Ishikawa (cell line): ENCODE measurements around the gene EPB41.

ENCODE experiments used
- CEBPB ChIP-seq: IDR thresholded peaks from 2 replicates; pipeline ENCODE4 v1.6.1; 2012
- CREB1 ChIP-seq: IDR thresholded peaks from 2 replicates; pipeline ENCODE4 v1.6.1; 2012; ENCODE audit warnings: low read depth
- EGR1 ChIP-seq: IDR thresholded peaks from 2 replicates; pipeline ENCODE4 v1.6.1; 2012
- EP300 ChIP-seq: IDR thresholded peaks from 2 replicates; pipeline ENCODE4 v1.6.1; 2012; ENCODE audit warnings: borderline replicate concordance
- FOXM1 ChIP-seq: IDR thresholded peaks from 2 replicates; pipeline ENCODE4 v1.6.1; 2012; ENCODE audit warnings: low read depth, borderline replicate concordance
- MAX ChIP-seq: IDR thresholded peaks from 2 replicates; pipeline ENCODE4 v1.6.1; 2012
- NFIC ChIP-seq: IDR thresholded peaks from 2 replicates; pipeline ENCODE4 v1.6.1; 2012
- RAD21 ChIP-seq: IDR thresholded peaks from 2 replicates; pipeline ENCODE4 v1.6.1; 2012; ENCODE audit warnings: low read depth
- REST ChIP-seq: IDR thresholded peaks from 2 replicates; pipeline ENCODE4 v1.6.1; 2012; ENCODE audit warnings: low read depth, mild to moderate bottlenecking
- TAF1 ChIP-seq: IDR thresholded peaks from 2 replicates; pipeline ENCODE4 v1.6.1; 2012; ENCODE audit warnings: low read depth, mild to moderate bottlenecking
- TCF12 ChIP-seq: IDR thresholded peaks from 2 replicates; pipeline ENCODE4 v1.6.1; 2012; ENCODE audit warnings: low read depth
- TEAD4 ChIP-seq: IDR thresholded peaks from 2 replicates; pipeline ENCODE4 v1.6.1; 2012
- USF1 ChIP-seq: IDR thresholded peaks from 2 replicates; pipeline ENCODE4 v1.6.1; 2012
- YY1 ChIP-seq: IDR thresholded peaks from 2 replicates; pipeline ENCODE4 v1.6.1; 2012; ENCODE audit warnings: low read depth
- ZBTB7A ChIP-seq: IDR thresholded peaks from 2 replicates; pipeline ENCODE4 v1.6.1; 2012; ENCODE audit warnings: low read depth

The EPB41 gene

GRCh38 chr1:29056256-29056655 is 141.9 kb downstream of the EPB41 start:
- no peak for TF ChIP-seq USF1
- no peak for TF ChIP-seq CREB1
- TF ChIP-seq REST: no peak
- no peak for TF ChIP-seq NFIC
- TF ChIP-seq FOXM1: no peak
- no peak for TF ChIP-seq EP300
- TF ChIP-seq TEAD4: no peak
- no peak for TF ChIP-seq ZBTB7A
- TF ChIP-seq EGR1: no peak
- no peak for TF ChIP-seq TCF12

- no peak for TF ChIP-seq EP300
- no peak for TF ChIP-seq TCF12
- TF ChIP-seq USF1: no peak
- TF ChIP-seq CREB1: no peak
Observed at GRCh38 chr1:29057700-29058099, 143.3 kb downstream of the EPB41 start.

- TF ChIP-seq MAX: no peak
Observed at GRCh38 chr1:29062157-29062942, 148.0 kb downstream of the EPB41 start.

- TF ChIP-seq CEBPB (no peak), MAX (no peak), TAF1 (no peak), YY1 (no peak), TCF12 (no peak), TEAD4 (no peak), FOXM1 (no peak), EGR1 (no peak)
Observed at GRCh38 chr1:29064064-29064463, 149.7 kb downstream of the EPB41 start.

- TF ChIP-seq NFIC (no peak), TEAD4 (no peak), CEBPB (no peak), CREB1 (no peak), EGR1 (no peak), EP300 (no peak), ZBTB7A (no peak), MAX (no peak), RAD21 (no peak)
Observed at GRCh38 chr1:29077155-29077554, 162.8 kb downstream of the EPB41 start.

- TF ChIP-seq USF1 (no peak), CREB1 (no peak), TAF1 (no peak), CEBPB (no peak), REST (no peak)
Observed at GRCh38 chr1:29081201-29081600, 166.8 kb downstream of the EPB41 start.

GRCh38 chr1:29082519-29082918 is 168.2 kb downstream of the EPB41 start:
- TF ChIP-seq TEAD4: no peak
- TF ChIP-seq USF1: no peak
- TF ChIP-seq REST: no peak
- no peak for TF ChIP-seq FOXM1
- TF ChIP-seq MAX: no peak
- no peak for TF ChIP-seq RAD21
- no peak for TF ChIP-seq EP300
- no peak for TF ChIP-seq TAF1
- TF ChIP-seq TCF12: no peak
- TF ChIP-seq CEBPB: no peak
- TF ChIP-seq CREB1: no peak
- no peak for TF ChIP-seq YY1
